ENCODE measurements around the gene GABRG2.

DNA sequence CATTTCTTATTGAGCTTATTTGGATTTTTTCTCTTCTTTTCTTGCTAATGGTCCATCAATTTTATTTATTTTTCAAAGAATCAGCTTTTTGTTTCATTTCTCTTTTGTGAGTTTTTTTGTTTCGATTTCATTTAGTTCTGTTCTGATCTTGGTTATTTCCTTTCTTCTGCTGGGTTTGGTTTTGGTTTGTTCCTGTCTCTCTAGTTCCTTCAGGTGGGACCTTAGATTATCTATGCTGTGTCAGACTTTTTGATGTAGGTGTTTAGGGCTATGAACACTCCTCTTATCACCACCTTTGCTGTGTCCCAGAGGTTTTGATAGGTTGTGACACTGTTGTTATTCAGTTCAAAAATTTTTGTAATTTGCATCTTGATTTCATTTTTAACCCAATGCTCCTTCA lies 119.8 kb downstream of the GABRG2 start:
- TF ChIP-seq EZH2 (IDR thresholded peaks at IDR 0.05; ENCODE audit: borderline replicate concordance, low read length), result no peak
- TF ChIP-seq, protein P1, sequence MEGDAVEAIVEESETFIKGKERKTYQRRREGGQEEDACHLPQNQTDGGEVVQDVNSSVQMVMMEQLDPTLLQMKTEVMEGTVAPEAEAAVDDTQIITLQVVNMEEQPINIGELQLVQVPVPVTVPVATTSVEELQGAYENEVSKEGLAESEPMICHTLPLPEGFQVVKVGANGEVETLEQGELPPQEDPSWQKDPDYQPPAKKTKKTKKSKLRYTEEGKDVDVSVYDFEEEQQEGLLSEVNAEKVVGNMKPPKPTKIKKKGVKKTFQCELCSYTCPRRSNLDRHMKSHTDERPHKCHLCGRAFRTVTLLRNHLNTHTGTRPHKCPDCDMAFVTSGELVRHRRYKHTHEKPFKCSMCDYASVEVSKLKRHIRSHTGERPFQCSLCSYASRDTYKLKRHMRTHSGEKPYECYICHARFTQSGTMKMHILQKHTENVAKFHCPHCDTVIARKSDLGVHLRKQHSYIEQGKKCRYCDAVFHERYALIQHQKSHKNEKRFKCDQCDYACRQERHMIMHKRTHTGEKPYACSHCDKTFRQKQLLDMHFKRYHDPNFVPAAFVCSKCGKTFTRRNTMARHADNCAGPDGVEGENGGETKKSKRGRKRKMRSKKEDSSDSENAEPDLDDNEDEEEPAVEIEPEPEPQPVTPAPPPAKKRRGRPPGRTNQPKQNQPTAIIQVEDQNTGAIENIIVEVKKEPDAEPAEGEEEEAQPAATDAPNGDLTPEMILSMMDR (conservative IDR thresholded peaks at IDR 0.05 in 1 of 2, IDR thresholded peaks at IDR 0.05 in 1 of 2; ENCODE audit: extremely low read depth in 1 of 2, insufficient read depth in 1 of 2, low read depth in 1 of 2, low read length in 2 of 2), result no peak

Data from mammary epithelial cell (primary cell).